ENCODE measurements around the gene TRAPPC12. TPM values are rescaled to one million over a fixed set of nuclear protein-coding genes. Genes with fewer than 3 reads are reported as not detected.

TRAPPC12 gene
- total RNA-seq, 1 donor from 2014 or later: 95.4 TPM

DNA sequence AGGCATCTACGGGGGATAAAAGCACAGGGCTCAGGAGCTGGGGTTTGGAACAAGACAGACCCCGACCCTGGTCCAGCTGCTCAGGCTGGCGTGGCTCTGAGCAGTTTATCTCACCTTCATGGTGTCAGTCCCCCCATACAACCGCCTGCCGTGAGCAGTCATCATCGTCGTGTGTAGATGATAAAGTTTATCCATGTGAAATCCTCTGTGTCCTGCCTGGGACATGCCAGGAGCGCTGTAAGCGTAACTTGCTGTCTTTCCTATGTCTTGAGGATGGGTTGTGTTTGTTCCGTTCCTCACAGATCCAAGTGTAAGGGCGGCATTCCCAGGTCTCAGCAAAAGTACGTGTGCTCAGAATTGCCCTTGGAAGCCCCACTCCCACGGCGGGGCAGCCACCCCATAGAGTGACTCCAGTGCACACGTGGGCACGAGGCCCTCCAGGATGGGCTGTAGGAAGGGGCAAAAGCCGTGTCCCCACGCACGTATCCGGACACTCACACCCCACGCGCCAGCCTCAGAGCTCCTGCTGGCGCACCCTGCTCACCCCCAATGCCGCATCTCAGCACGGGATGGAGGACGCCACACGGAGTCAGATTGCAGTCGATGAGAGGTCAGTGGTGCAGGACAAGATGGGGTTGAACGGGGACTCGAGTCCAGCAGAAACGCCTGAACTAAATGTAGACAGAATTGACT lies 88.9 kb downstream of the TRAPPC12 start:
- CTCF ChIA-PET: no interaction called here
- Mint-ChIP-seq H3K36me3 (ENCODE audit: low read depth) (peaks cover 85% of the 10 kb centered on the region), H3K9me3 (no peaks in the 10 kb centered on the region), H3K4me1 (no peaks in the 10 kb centered on the region), H3K4me3 (no peak overlapping the region), H3K27me3 (no peaks in the 10 kb centered on the region), H3K27ac (no peak overlapping the region)
- intact Hi-C loops (cut with micrococcal nuclease): no loop called here
- TF ChIP-seq, protein P1, sequence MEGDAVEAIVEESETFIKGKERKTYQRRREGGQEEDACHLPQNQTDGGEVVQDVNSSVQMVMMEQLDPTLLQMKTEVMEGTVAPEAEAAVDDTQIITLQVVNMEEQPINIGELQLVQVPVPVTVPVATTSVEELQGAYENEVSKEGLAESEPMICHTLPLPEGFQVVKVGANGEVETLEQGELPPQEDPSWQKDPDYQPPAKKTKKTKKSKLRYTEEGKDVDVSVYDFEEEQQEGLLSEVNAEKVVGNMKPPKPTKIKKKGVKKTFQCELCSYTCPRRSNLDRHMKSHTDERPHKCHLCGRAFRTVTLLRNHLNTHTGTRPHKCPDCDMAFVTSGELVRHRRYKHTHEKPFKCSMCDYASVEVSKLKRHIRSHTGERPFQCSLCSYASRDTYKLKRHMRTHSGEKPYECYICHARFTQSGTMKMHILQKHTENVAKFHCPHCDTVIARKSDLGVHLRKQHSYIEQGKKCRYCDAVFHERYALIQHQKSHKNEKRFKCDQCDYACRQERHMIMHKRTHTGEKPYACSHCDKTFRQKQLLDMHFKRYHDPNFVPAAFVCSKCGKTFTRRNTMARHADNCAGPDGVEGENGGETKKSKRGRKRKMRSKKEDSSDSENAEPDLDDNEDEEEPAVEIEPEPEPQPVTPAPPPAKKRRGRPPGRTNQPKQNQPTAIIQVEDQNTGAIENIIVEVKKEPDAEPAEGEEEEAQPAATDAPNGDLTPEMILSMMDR (IDR thresholded peaks at IDR 0.05): no peak
- ATAC-seq (ENCODE audit: low read depth): no peak
- DNase-seq: no peak
- POLR2A ChIA-PET: no interaction called here

DNA sequence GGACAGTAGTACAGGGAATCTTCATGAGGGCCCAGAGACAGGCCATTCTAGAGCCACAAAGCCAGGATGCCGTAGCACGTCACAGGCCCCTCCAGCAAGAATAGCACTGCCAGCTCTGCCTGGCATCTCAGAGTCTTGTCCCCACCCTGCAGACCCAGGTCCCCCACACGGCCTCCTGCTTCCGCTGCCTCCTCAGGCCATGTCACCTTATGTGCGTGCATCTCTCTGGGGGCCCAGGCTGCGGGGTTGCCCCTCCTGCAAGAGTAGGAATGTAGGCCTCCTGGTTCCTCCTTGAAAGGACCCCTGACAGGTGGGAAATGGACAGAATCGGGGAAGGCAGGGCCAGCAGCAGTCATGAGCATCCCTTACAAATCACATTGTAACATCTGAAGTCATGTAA lies 90.0 kb downstream of the TRAPPC12 start:
- H3K27me3 Mint-ChIP-seq: no peaks in the 10 kb centered on the region
- H3K4me3 Mint-ChIP-seq: no peak overlapping the region
- TF ChIP-seq, protein P1 (IDR thresholded peaks at IDR 0.05): no peak
- ChIA-PET CTCF (no interaction called here), POLR2A (no interaction called here)
- ATAC-seq (ENCODE audit: low read depth) (no peak), DNase-seq (no peak)
- no peak overlapping the region for H3K27ac Mint-ChIP-seq
- intact Hi-C loops (cut with micrococcal nuclease): no loop called here
- H3K9me3 Mint-ChIP-seq: no peaks in the 10 kb centered on the region
- no peaks in the 10 kb centered on the region for H3K4me1 Mint-ChIP-seq
- peaks cover 88% of the 10 kb centered on the region for H3K36me3 Mint-ChIP-seq (ENCODE audit: low read depth)

DNA sequence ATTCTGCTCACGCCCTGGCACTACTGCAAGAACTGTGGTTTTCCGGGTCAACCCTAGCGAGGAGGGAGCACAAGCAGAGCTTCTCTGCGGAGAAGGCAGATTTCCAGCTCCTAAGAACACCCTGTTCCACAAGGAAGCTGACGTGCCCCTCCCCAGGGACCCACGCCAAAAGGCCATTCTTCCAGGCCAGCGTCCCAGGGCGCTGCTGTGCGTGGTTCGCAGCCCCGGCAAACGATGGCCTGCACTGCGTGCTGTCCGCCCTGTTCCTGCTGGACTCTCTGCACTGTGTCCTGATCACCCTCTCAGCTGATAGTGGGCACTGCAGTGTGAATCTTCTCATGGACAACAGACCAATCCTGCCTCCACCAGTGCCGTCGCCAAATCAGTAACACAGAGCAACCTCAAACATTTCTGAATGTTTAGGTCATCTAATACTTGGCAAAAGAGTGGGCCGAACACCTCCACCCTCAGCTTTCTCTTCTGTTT lies 90.7 kb downstream of the TRAPPC12 start:
- Mint-ChIP-seq H3K36me3 (ENCODE audit: low read depth) (peaks cover 87% of the 10 kb centered on the region), H3K27me3 (no peaks in the 10 kb centered on the region), H3K9me3 (no peaks in the 10 kb centered on the region), H3K27ac (no peak overlapping the region), H3K4me3 (no peak overlapping the region), H3K4me1 (no peaks in the 10 kb centered on the region)
- no peak for DNase-seq
- ATAC-seq (ENCODE audit: low read depth): no peak
- TF ChIP-seq, protein P1 (IDR thresholded peaks at IDR 0.05): no peak
- ChIA-PET CTCF (no interaction called here), POLR2A (no interaction called here)
- intact Hi-C loops (cut with micrococcal nuclease): no loop called here

DNA sequence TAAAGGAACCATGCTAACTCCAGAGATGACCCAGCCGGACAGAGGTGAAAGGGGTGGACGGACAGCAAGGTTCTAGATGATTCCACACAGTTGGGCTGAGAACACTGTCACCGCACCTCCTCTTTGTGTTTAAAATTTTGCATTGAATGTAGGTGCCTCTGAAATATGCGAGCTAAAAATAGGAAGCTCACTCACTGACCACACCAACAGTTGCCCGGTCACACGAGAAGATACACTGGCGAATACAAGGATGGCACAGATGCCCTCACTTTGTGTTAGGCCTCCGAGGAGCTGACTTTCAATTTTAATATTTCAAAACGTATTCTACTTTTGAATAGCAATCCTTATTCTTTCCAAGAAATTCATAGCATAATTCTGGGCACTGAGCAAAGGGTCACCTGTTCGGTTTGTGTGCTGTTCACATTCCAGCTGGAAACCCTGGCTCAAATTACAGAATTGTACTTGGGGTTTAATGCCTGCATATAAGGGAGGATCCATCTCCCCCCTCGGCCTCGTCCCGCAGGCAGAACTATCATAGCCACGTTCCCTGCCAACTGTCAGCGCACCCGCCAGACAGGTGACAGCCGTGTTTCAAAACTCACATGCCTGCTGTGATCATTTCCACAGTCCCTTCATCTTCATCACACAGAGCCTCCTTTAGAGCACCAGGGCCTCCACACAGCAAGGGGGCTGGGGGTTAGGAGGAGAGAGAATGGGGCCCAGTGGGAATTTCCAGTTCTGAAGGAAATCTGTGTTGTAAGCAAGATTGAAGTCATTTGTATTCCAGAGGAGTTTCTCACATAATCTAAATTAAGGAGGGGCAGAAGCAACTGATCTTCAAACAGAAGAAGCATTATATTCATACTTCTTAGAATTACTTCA lies 91.6 kb downstream of the TRAPPC12 start:
- Mint-ChIP-seq H3K27me3 (no peaks in the 10 kb centered on the region), H3K27ac (no peak overlapping the region), H3K9me3 (no peaks in the 10 kb centered on the region), H3K4me3 (no peak overlapping the region), H3K4me1 (no peaks in the 10 kb centered on the region), H3K36me3 (ENCODE audit: low read depth) (peaks cover 90% of the 10 kb centered on the region)
- TF ChIP-seq, protein P1 (IDR thresholded peaks at IDR 0.05): no peak
- ATAC-seq (ENCODE audit: low read depth): no peak
- intact Hi-C loops (cut with micrococcal nuclease): no loop called here
- POLR2A ChIA-PET: no interaction called here
- no peak for DNase-seq
- CTCF ChIA-PET: no interaction called here

DNA sequence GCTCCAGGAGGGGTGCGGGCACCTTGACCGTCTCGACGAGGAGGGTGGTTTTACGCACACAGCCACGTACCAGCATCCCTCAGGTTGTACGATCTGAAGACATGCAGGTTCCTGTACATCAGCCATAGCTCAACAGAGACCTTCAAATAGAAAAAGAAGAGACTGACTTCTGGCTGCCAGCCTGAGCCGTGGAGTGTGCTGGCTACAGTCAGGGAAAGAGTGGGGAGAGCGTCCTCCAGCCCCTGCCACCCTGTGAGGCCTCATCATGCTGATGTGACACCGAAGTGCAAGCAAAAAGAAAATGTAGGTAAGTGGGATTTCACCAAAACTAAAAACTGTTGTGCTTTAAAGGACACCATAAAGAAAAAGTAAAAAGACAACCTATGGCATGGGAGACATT lies 92.8 kb downstream of the TRAPPC12 start:
- no peak overlapping the region for H3K4me3 Mint-ChIP-seq
- POLR2A ChIA-PET: no interaction called here
- H3K27ac Mint-ChIP-seq: no peak overlapping the region
- H3K27me3 Mint-ChIP-seq: no peaks in the 10 kb centered on the region
- H3K9me3 Mint-ChIP-seq: no peaks in the 10 kb centered on the region
- intact Hi-C loops (cut with micrococcal nuclease): no loop called here
- peaks cover 82% of the 10 kb centered on the region for H3K36me3 Mint-ChIP-seq (ENCODE audit: low read depth)
- CTCF ChIA-PET: no interaction called here
- no peaks in the 10 kb centered on the region for H3K4me1 Mint-ChIP-seq
- no peak for ATAC-seq (ENCODE audit: low read depth)
- DNase-seq: no peak
- TF ChIP-seq, protein P1 (IDR thresholded peaks at IDR 0.05): no peak
